ENCODE results near the gene NPHP4.

The NPHP4 gene

GRCh38 chr1:6004412-6005123 lies 12.3 kb upstream of the NPHP4 start:
- Mint-ChIP-seq H3K36me3 (ENCODE audit: low read depth) (no peaks in the 10 kb centered on the region), H3K27me3 (ENCODE audit: low read depth) (peaks cover 13% of the 10 kb centered on the region), H3K4me1 (peaks cover 21% of the 10 kb centered on the region), H3K27ac (no peak overlapping the region), H3K4me3 (no peak overlapping the region), H3K9me3 (no peaks in the 10 kb centered on the region)
- no peak for TF ChIP-seq CTCF (IDR thresholded peaks at IDR 0.05; ENCODE audit: unreplicated experiment in 3 of 3)

GRCh38 chr1:6003568-6004411 lies 11.6 kb upstream of the NPHP4 start:
- peaks cover 9% of the 10 kb centered on the region for H3K27me3 Mint-ChIP-seq (ENCODE audit: low read depth)
- H3K9me3 Mint-ChIP-seq: no peaks in the 10 kb centered on the region

GRCh38 chr1:6002714-6003501 lies 10.7 kb upstream of the NPHP4 start:
- peaks cover 21% of the 10 kb centered on the region for H3K4me1 Mint-ChIP-seq
- H3K9me3 Mint-ChIP-seq: no peaks in the 10 kb centered on the region
- no peak overlapping the region for H3K4me3 Mint-ChIP-seq
- TF ChIP-seq CTCF (IDR thresholded peaks at IDR 0.05; ENCODE audit: unreplicated experiment in 3 of 3): no peak
- no peaks in the 10 kb centered on the region for H3K36me3 Mint-ChIP-seq (ENCODE audit: low read depth)
- H3K27ac Mint-ChIP-seq: peak overlapping the region in 2 of 3 experiments; percentile 3 to 23
- H3K27me3 Mint-ChIP-seq (ENCODE audit: low read depth): peaks cover 11% of the 10 kb centered on the region

More at GRCh38 chr1:6003568-6004411, 11.6 kb upstream of the NPHP4 start:
- no peak for TF ChIP-seq CTCF (IDR thresholded peaks at IDR 0.05; ENCODE audit: unreplicated experiment in 3 of 3)
- Mint-ChIP-seq H3K4me1 (peaks cover 21% of the 10 kb centered on the region), H3K4me3 (no peak overlapping the region), H3K27ac (peak overlapping the region; percentile 3 to 23 (median 4)), H3K36me3 (ENCODE audit: low read depth) (no peaks in the 10 kb centered on the region)

GRCh38 chr1:6001992-6002576 lies 9.9 kb upstream of the NPHP4 start:
- TF ChIP-seq CTCF (IDR thresholded peaks at IDR 0.05; ENCODE audit: unreplicated experiment in 3 of 3): no peak

GRCh38 chr1:6000444-6001288 lies 8.4 kb upstream of the NPHP4 start:
- Mint-ChIP-seq H3K9me3 (no peaks in the 10 kb centered on the region), H3K36me3 (ENCODE audit: low read depth) (no peaks in the 10 kb centered on the region), H3K27me3 (ENCODE audit: low read depth) (peaks cover 13% of the 10 kb centered on the region), H3K4me1 (peaks cover 21% of the 10 kb centered on the region), H3K4me3 (peak overlapping the region in 1 of 3 experiments; percentile 46), H3K27ac (no peak overlapping the region)
- TF ChIP-seq CTCF (IDR thresholded peaks at IDR 0.05; ENCODE audit: unreplicated experiment in 3 of 3): no peak

More at GRCh38 chr1:6001992-6002576, 9.9 kb upstream of the NPHP4 start:
- peaks cover 21% of the 10 kb centered on the region for H3K4me1 Mint-ChIP-seq
- H3K27ac Mint-ChIP-seq: no peak overlapping the region
- H3K4me3 Mint-ChIP-seq: no peak overlapping the region
- H3K36me3 Mint-ChIP-seq (ENCODE audit: low read depth): no peaks in the 10 kb centered on the region
- peaks cover 13% of the 10 kb centered on the region for H3K27me3 Mint-ChIP-seq (ENCODE audit: low read depth)
- H3K9me3 Mint-ChIP-seq: no peaks in the 10 kb centered on the region

Data from nephron (organoid).